Vagina (tissue), 2 donors: ENCODE data around the gene FBXO33. TPM values are rescaled to one million over a fixed set of nuclear protein-coding genes. Genes with fewer than 3 reads are reported as not detected.

Experiments used
- DNase-seq, 2 donors: peaks; one replicate each; pipeline ENCODE4 v3.0.0-alpha.2; 2017; ENCODE audit errors: extremely low spot score in 2 of 2
- H3K27ac ChIP-seq: fragments of 200-600 bp; sonication (generic); one replicate; pipeline ENCODE4 v1.5.1; 2019
- H3K27me3 ChIP-seq: fragments of 200-600 bp; sonication (generic); one replicate; pipeline ENCODE4 v1.5.1; 2019
- H3K36me3 ChIP-seq, 2 donors: fragments of 200-600 bp; sonication (generic); one replicate each; pipeline ENCODE4 v1.5.1; 2017 to 2019
- H3K4me1 ChIP-seq: fragments of 200-600 bp; sonication (generic); one replicate; pipeline ENCODE4 v1.5.1; 2019
- H3K4me3 ChIP-seq, 2 donors: fragments of 200-600 bp; sonication (generic); 1 replicate in 1 of 2; 2 replicates in 1 of 2; pipeline ENCODE4 v1.5.1; 2016 to 2019
- H3K9me3 ChIP-seq: fragments of 200-600 bp; sonication (generic); one replicate; pipeline ENCODE4 v1.5.1; 2019
- CTCF ChIP-seq, 3 experiments: fragments of 450-650 bp in 2 of 3; fragments of 200-600 bp in 1 of 3; sonication (generic) in 1 of 3; IDR thresholded peaks; one replicate each; pipeline ENCODE4 v1.5.1; 2017 to 2019; ENCODE audit warnings: antibody characterized with exemption in 3 of 3, mild to moderate bottlenecking in 2 of 3, moderate library complexity in 2 of 3
- POLR2A ChIP-seq, 2 donors: fragments of 450-650 bp; IDR thresholded peaks; one replicate each; pipeline ENCODE4 v1.6.1; 2017; ENCODE audit warnings: antibody characterized with exemption in 2 of 2, mild to moderate bottlenecking in 2 of 2, moderate library complexity in 2 of 2
- POLR2AphosphoS5 ChIP-seq, 2 donors: sonication (generic); formaldehyde crosslinking; IDR thresholded peaks; one replicate each; pipeline ENCODE4 v1.9.0; 2017; ENCODE audit warnings: antibody characterized with exemption in 2 of 2, mild to moderate bottlenecking in 2 of 2, low read depth in 1 of 2; ENCODE audit not compliant: insufficient read depth in 1 of 2
- intact Hi-C: fragments of 100-400 bp; cut with DNase I; formaldehyde crosslinking; loops from one replicate; pipeline ENCODE4 v1.15.1; 2023
- total RNA-seq: library from RNA; depleted of rRNA; stranded (reverse); fragments of >200 nt; gene quantifications from one replicate; pipeline ENCODE4 v1.2.3, GENCODE V29; 2016

FBXO33 gene
- total RNA-seq, 1 donor from 2014 or later = 11.5 TPM

GRCh38 chr14:39431416-39432178 is 636 bp downstream of the FBXO33 start:
- no peaks in the 10 kb centered on the region for H3K36me3 ChIP-seq
- H3K4me3 ChIP-seq = peak overlapping the region; percentile 98 to 99
- DNase-seq = no peak
- intact Hi-C loops = loop anchor here (5.0 kb wide), 1 partner anchor 259 kb away; the partner anchor contains the start of gene TRAPPC6B
- no peaks in the 10 kb centered on the region for H3K9me3 ChIP-seq
- H3K4me1 ChIP-seq = peaks cover 58% of the 10 kb centered on the region
- peak overlapping the region; percentile 98 for H3K27ac ChIP-seq
- TF ChIP-seq CTCF (IDR thresholded peaks at IDR 0.05) = no peak
- peak in 1 of 2 donors; percentile 74 for TF ChIP-seq POLR2A (IDR thresholded peaks at IDR 0.05)
- no peak for TF ChIP-seq POLR2AphosphoS5 (IDR thresholded peaks at IDR 0.05; ENCODE audit: insufficient read depth in 1 of 2, low read depth in 1 of 2)
- no peaks in the 10 kb centered on the region for H3K27me3 ChIP-seq

- no peak for DNase-seq
- intact Hi-C loops = loop anchor here (5.0 kb wide), 1 partner anchor 259 kb away; the partner anchor contains the start of gene TRAPPC6B
- Histone ChIP-seq H3K27me3 (no peaks in the 10 kb centered on the region), H3K9me3 (no peaks in the 10 kb centered on the region), H3K27ac (peak overlapping the region; percentile 98), H3K36me3 (no peaks in the 10 kb centered on the region), H3K4me1 (peaks cover 64% of the 10 kb centered on the region), H3K4me3 (peak overlapping the region; percentile 98 to 99)
- TF ChIP-seq POLR2A (IDR thresholded peaks at IDR 0.05) = no peak
- no peak for TF ChIP-seq POLR2AphosphoS5 (IDR thresholded peaks at IDR 0.05; ENCODE audit: insufficient read depth in 1 of 2, low read depth in 1 of 2)
- no peak for TF ChIP-seq CTCF (IDR thresholded peaks at IDR 0.05)
Measured at GRCh38 chr14:39430762-39431415, 1.3 kb downstream of the FBXO33 start.

GRCh38 chr14:39428118-39428517 is 4.1 kb downstream of the FBXO33 start:
- no peaks in the 10 kb centered on the region for H3K9me3 ChIP-seq
- H3K4me3 ChIP-seq = no peak overlapping the region
- no peak for TF ChIP-seq POLR2A (IDR thresholded peaks at IDR 0.05)
- no peak for TF ChIP-seq CTCF (IDR thresholded peaks at IDR 0.05)
- TF ChIP-seq POLR2AphosphoS5 (IDR thresholded peaks at IDR 0.05; ENCODE audit: insufficient read depth in 1 of 2, low read depth in 1 of 2) = no peak
- H3K27me3 ChIP-seq = no peaks in the 10 kb centered on the region
- DNase-seq = no peak
- no peak overlapping the region for H3K27ac ChIP-seq
- H3K36me3 ChIP-seq = no peaks in the 10 kb centered on the region
- intact Hi-C loops = no loop called here
- H3K4me1 ChIP-seq = peaks cover 76% of the 10 kb centered on the region

GRCh38 chr14:39426605-39427004 is 5.6 kb downstream of the FBXO33 start:
- H3K4me1 ChIP-seq = peaks cover 87% of the 10 kb centered on the region
- no peak for TF ChIP-seq POLR2AphosphoS5 (IDR thresholded peaks at IDR 0.05; ENCODE audit: insufficient read depth in 1 of 2, low read depth in 1 of 2)
- TF ChIP-seq CTCF (IDR thresholded peaks at IDR 0.05) = no peak
- no peak for TF ChIP-seq POLR2A (IDR thresholded peaks at IDR 0.05)
- intact Hi-C loops = no loop called here

GRCh38 chr14:39425947-39426346 is 6.3 kb downstream of the FBXO33 start:
- intact Hi-C loops = no loop called here

More at GRCh38 chr14:39426605-39427004, 5.6 kb downstream of the FBXO33 start:
- DNase-seq = no peak
- Histone ChIP-seq H3K9me3 (no peaks in the 10 kb centered on the region), H3K4me3 (no peak overlapping the region), H3K36me3 (no peaks in the 10 kb centered on the region), H3K27me3 (no peaks in the 10 kb centered on the region), H3K27ac (no peak overlapping the region)

More at GRCh38 chr14:39425947-39426346, 6.3 kb downstream of the FBXO33 start:
- H3K4me1 ChIP-seq = peaks cover 82% of the 10 kb centered on the region
- DNase-seq = no peak
- no peak overlapping the region for H3K4me3 ChIP-seq
- no peaks in the 10 kb centered on the region for H3K27me3 ChIP-seq
- no peak for TF ChIP-seq CTCF (IDR thresholded peaks at IDR 0.05)
- no peak overlapping the region for H3K27ac ChIP-seq
- H3K9me3 ChIP-seq = no peaks in the 10 kb centered on the region
- no peaks in the 10 kb centered on the region for H3K36me3 ChIP-seq
